ENCODE data around the gene FSD1. TPM values are rescaled to one million over a fixed set of nuclear protein-coding genes. Genes with fewer than 3 reads are reported as not detected.

The FSD1 gene
- total RNA-seq, 2 donors from 2014 or later = 6.4 TPM; not detected in 1

- WGBS = 89% methylated on average over 7 of the region's 8 CpGs
Measured at GRCh38 chr19:4298810-4299550, 5.4 kb upstream of the FSD1 start.

GRCh38 chr19:4300589-4300988 lies 3.8 kb upstream of the FSD1 start:
- intact Hi-C loops (cut with DNase I) = no loop called here
- Histone ChIP-seq H3K4me3 (no peak overlapping the region), H3K27ac (no peak overlapping the region), H3K9me3 (no peaks in the 10 kb centered on the region), H3K4me1 (replicated peaks) (no peaks in the 10 kb centered on the region), H3K27me3 (replicated peaks; ENCODE audit: insufficient read depth) (peaks cover 4% of the 10 kb centered on the region), H3K36me3 (no peaks in the 10 kb centered on the region)
- no peak for DNase-seq (ENCODE audit: low spot score)
- WGBS = 97% methylated on average over 3 of the region's 3 CpGs
- TF ChIP-seq CTCF (IDR thresholded peaks at IDR 0.05) = no peak
- TF ChIP-seq POLR2AphosphoS5 (IDR thresholded peaks at IDR 0.05) = no peak
- TF ChIP-seq POLR2A (IDR thresholded peaks at IDR 0.05) = no peak

More at GRCh38 chr19:4298810-4299550, 5.4 kb upstream of the FSD1 start:
- no peak overlapping the region for H3K4me3 ChIP-seq
- H3K27ac ChIP-seq = no peak overlapping the region
- no peak for DNase-seq (ENCODE audit: low spot score)
- no peaks in the 10 kb centered on the region for H3K36me3 ChIP-seq
- H3K27me3 ChIP-seq (replicated peaks; ENCODE audit: insufficient read depth) = no peaks in the 10 kb centered on the region
- no peaks in the 10 kb centered on the region for H3K9me3 ChIP-seq
- H3K4me1 ChIP-seq (replicated peaks) = no peaks in the 10 kb centered on the region
- no peak for TF ChIP-seq POLR2A (IDR thresholded peaks at IDR 0.05)
- TF ChIP-seq CTCF (IDR thresholded peaks at IDR 0.05) = no peak
- no peak for TF ChIP-seq POLR2AphosphoS5 (IDR thresholded peaks at IDR 0.05)
- intact Hi-C loops (cut with DNase I) = no loop called here

GRCh38 chr19:4301590-4302242 lies 2.7 kb upstream of the FSD1 start:
- Histone ChIP-seq H3K36me3 (no peaks in the 10 kb centered on the region), H3K27me3 (replicated peaks; ENCODE audit: insufficient read depth) (peaks cover 4% of the 10 kb centered on the region), H3K9me3 (no peaks in the 10 kb centered on the region), H3K4me3 (no peak overlapping the region), H3K27ac (no peak overlapping the region), H3K4me1 (replicated peaks) (no peaks in the 10 kb centered on the region)
- no peak for DNase-seq (ENCODE audit: low spot score)
- TF ChIP-seq POLR2A (IDR thresholded peaks at IDR 0.05) = no peak
- no peak for TF ChIP-seq POLR2AphosphoS5 (IDR thresholded peaks at IDR 0.05)
- TF ChIP-seq CTCF (IDR thresholded peaks at IDR 0.05) = no peak
- 66% methylated on average over 13 of the region's 13 CpGs for WGBS
- intact Hi-C loops (cut with DNase I) = no loop called here

- H3K27me3 ChIP-seq (replicated peaks; ENCODE audit: insufficient read depth) = peaks cover 4% of the 10 kb centered on the region
- intact Hi-C loops (cut with DNase I) = no loop called here
Measured at GRCh38 chr19:4302243-4302640, 2.2 kb upstream of the FSD1 start, which contains the start of gene TMIGD2. Gene TMIGD2, minus strand, starts transcription at chr19:4302389. Its CDS starts 4 bp downstream, at chr19:4302385.

More at GRCh38 chr19:4302243-4302640, 2.2 kb upstream of the FSD1 start, which contains the start of gene TMIGD2:
- Histone ChIP-seq H3K36me3 (no peaks in the 10 kb centered on the region), H3K27ac (no peak within 1 kb of the TSS), H3K4me1 (replicated peaks) (no peaks in the 10 kb centered on the region), H3K4me3 (no peak within 1 kb of the TSS), H3K9me3 (no peaks in the 10 kb centered on the region)
- WGBS = 72% methylated on average over 8 of the region's 8 CpGs
- DNase-seq (ENCODE audit: low spot score) = no peak
- TF ChIP-seq POLR2AphosphoS5 (IDR thresholded peaks at IDR 0.05) (no peak), POLR2A (IDR thresholded peaks at IDR 0.05) (no peak), CTCF (IDR thresholded peaks at IDR 0.05) (no peak)

Measured in prostate gland (tissue), 2 donors.